ENCODE results near the gene MLLT3. TPM values are rescaled to one million over a fixed set of nuclear protein-coding genes. Genes with fewer than 3 reads are reported as not detected.

Gene MLLT3
- total RNA-seq, 1 donor: 84.6 TPM

GRCh38 chr9:20630241-20630943 is 8.1 kb upstream of the MLLT3 start:
- no peak for DNase-seq (ENCODE audit: low read depth in 2 of 3, low spot score in 2 of 3)

GRCh38 chr9:20625003-20625349 is 2.7 kb upstream of the MLLT3 start:
- DNase-seq (ENCODE audit: low read depth in 2 of 3, low spot score in 2 of 3): no peak

- DNase-seq (ENCODE audit: low read depth in 2 of 3, low spot score in 2 of 3): peak in 2 of 3 donors; percentile 76 to 78
Measured at GRCh38 chr9:20624201-20625002, 2.1 kb upstream of the MLLT3 start.

- no peak for DNase-seq (ENCODE audit: low read depth in 2 of 3, low spot score in 2 of 3)
Measured at GRCh38 chr9:20623748-20624124, 1.4 kb upstream of the MLLT3 start.

DNA sequence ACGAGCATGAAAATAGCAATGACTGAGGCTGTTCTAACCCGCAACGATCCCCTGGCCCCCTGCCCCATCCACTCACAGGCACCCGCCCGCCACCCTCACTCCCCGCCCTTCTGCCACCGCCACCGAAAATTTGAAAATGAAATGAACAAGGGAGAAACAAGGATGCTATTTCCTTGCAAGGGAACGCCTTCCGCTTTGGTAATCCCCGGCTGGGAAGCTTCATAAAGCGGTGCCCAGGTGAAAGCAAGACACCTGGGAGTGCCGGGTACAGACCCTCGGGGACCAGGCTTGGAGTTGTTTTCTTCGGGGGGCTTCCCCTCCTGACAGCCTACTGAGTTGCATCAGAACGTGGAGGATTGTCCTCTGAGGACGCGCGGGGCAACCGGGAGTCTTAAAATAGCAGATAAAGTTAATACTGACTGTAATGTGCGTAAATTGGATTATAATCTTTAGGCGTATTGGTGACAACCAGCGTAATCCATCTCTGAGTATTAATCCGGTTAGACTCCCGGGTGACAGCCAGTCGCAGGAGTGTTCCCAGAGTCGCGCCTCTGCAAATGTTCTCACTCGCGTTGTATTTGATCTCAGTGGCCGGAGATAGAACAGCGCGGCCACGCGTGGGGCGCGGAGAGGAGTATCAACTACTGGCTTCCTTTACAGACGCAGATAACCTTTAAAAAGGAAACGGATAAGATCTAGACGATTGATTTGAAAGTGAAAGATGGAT is 885 bp upstream of the MLLT3 start:
- DNase-seq (ENCODE audit: low read depth in 2 of 3, low spot score in 2 of 3): peak in 2 of 3 donors; percentile 18 to 45

- DNase-seq (ENCODE audit: low read depth in 2 of 3, low spot score in 2 of 3): peak; percentile 61 to 84 (median 79)
Measured at GRCh38 chr9:20621471-20622329, 599 bp downstream of the MLLT3 start.

DNA sequence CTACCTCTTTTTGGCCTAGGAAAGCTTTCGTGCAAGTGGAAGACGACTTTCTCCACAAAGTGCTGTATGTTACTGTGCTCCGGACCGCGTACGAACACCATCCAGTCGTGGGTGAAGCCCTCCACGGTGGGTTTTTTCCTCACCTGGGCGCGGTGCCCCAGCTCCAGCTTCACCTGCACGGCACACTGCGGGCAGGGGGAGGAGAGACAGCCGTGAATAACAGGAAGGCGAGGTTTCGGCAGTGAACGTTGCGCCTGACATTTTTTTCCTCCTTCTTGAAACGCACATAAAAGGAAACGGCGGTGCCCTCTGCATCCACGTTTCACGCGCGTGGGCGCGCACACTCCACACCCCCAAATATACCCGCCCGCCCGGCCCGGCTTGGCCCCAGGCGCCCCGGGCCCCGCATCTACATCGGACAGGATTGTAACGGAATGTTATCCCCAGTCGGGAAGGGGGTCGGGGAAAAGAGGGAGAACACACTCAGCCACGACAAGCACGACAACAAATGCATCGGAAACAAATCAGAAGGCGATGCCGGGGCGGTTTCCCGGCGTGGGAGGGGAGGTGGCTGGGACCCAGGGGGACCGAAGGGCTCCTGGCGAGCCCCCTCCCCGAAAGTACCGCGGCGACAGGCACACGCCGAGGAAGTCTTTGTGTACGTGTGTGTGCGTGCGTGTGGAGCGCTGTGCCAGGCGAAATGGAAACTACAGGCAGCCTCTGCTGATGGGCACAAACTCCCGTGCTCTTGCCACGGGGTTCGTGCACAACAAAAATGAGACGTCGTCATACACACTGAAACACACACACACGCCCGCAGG is 1.4 kb downstream of the MLLT3 start:
- peak in 2 of 3 donors; percentile 42 to 48 for DNase-seq (ENCODE audit: low read depth in 2 of 3, low spot score in 2 of 3)

DNA sequence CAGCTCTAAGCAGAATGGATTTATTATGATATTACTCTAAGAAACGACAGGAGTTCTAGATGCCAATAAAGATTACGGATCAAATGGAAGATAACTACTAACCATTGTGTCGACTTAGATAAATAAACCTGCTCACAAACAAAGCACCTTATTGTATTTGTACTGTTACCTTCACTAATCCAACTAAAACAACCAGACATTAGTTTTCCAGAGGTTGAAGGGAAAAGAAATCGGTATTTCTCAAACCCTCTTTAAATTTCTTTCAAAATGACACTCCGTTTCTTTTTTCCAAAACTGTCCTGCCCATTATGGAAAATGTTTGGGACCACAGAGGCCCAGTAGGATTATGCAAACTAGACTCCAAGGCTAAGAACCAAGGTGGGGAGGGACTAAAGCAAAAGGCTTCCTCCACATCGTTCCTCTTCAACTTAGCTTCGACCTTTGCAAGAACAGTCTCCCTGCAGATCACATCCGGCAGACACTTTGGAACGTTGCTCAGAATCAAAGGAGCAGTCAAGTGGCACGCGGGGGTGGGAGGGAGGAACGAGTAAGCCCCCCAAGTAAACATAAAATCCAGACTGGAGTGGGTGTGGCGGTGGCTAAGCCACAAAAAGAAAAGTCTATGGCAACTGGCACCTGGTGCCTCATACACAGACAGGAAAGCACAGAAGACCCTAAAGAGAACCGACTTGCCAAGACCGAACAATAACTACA is 2.7 kb downstream of the MLLT3 start:
- DNase-seq (ENCODE audit: low read depth in 2 of 3, low spot score in 2 of 3): peak in 1 of 3 donors; percentile 14

GRCh38 chr9:20618361-20618802 is 3.9 kb downstream of the MLLT3 start:
- DNase-seq (ENCODE audit: low read depth in 2 of 3, low spot score in 2 of 3): no peak

DNA sequence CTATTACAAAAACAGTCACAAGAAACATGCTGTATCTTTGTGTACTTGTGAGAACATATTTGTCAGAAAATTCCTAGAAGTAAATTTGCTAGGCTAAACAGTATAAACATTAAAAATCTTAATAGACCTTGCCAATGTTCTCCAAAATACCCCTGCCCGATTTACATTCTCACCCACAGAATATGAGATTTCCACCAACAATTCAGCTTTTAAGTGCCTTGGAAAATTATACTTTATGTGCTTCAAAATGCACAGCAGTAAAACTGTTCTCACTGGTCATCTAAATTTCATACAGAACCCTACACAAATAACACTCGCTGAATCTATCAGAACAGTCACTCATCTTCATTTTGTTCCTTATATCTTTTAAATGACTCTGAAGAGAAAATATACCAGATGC is 5.5 kb downstream of the MLLT3 start:
- DNase-seq (ENCODE audit: low read depth in 2 of 3, low spot score in 2 of 3): no peak

DNA sequence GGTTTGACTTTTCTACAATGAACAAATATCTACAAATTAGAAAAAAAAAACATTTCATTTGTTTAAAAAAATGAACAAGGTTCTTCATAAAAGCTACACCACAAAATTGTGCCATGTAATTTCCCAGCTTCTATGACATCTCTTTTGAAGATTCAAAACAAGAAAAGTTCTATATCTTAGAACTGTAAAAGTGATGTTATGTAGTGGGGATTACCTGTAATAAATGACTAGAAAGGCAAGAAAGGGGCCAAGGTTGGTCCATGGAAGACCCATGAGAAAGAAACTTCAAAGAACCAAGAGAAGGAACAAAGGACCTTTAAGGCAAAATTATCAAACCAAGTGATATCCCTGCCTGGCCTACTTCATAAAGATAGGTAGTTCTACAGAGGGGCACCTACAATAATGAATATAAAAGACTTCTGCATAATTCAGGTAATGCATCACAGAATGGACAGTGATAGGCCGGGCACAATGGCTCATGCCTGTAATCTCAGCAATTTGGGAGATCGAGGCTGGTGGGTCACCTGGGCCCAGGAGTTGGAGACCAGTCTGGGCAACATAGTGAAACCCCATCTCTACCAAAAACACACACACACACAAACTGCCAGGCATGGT is 7.6 kb downstream of the MLLT3 start:
- DNase-seq (ENCODE audit: low read depth in 2 of 3, low spot score in 2 of 3): no peak

DNA sequence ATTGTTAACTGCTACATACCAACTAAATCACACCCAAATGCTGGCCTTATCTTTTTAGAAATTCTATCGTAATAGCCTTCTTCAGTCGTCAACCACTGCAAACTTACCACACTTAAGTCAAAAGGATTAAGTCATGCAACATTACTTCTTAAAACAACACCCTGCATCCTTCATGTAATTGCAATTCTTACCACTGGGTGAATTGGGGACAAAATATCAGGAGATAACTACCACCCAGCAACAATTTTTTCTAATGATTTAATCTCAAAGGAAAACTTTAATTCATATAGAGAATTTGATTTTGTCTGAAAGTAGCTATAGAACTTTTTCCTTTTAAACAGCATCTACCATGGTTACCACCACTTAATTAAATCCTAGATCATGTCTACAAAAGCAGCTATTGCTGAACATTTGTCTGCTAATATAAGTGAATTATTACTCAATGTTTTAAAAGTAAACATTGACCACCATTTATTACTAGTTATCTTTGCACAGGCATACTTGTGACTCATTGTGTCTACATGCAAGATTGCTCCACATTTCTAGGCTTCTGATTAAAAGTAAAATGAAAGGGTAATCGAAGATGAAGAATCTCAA is 10.5 kb downstream of the MLLT3 start:
- peak in 1 of 3 donors; percentile 40 for DNase-seq (ENCODE audit: low read depth in 2 of 3, low spot score in 2 of 3)

DNA sequence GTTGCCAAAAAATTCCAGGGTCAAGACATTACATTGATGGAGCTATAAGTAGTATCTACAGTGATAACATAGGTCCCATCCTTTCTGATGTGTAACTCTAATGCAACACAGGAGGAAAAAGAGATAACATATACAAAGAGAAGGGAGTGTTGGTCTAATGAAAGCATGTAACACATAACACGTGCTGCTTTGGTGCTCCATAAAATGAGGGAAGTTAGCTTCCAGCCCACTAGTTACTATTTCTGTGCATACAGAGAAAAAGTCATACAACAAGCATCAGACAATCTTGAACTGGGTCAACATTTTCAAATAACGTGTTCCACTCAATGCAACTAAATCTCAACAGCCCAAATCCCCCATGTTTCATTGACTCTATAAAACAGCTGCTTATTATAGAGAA is 11.7 kb downstream of the MLLT3 start:
- DNase-seq (ENCODE audit: low read depth in 2 of 3, low spot score in 2 of 3): no peak

DNA sequence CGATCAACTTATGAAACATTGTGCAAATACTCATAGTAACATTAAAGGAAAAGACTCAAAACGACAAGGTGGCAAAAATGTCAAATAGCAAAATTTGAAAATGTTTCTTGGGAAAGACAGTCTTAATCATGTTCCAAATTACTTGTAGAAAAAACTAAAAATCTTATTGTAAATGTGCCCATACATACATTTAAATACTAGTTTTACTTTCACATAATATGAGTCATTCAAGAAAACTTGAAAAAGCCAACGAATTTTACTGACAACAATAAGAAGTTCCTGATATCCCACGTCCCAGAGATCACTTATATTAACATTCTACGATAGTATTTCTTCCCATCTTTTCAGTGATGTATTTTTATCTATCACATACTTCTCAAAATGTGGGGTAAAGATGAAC is 13.7 kb downstream of the MLLT3 start:
- DNase-seq (ENCODE audit: low read depth in 2 of 3, low spot score in 2 of 3): no peak

DNA sequence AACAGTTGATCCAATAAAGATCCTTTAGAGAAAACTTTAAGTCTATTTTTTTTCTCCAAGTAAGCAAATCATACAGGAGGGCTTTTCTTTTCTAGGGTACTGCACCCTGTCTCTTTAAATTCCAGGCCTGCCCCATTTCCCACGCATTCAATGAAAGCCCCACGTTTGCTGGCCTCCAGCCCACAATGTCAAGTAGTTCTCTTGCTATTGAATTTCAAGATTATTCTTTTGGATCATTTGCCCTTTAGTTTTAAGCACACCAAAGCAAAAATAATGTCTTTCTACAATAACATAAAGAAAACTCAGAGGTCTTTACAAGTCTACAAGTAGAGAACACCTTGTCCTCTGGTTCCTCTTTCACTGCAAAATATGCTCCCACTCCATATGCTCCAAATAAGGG is 15.6 kb downstream of the MLLT3 start:
- no peak for DNase-seq (ENCODE audit: low read depth in 2 of 3, low spot score in 2 of 3)

DNA sequence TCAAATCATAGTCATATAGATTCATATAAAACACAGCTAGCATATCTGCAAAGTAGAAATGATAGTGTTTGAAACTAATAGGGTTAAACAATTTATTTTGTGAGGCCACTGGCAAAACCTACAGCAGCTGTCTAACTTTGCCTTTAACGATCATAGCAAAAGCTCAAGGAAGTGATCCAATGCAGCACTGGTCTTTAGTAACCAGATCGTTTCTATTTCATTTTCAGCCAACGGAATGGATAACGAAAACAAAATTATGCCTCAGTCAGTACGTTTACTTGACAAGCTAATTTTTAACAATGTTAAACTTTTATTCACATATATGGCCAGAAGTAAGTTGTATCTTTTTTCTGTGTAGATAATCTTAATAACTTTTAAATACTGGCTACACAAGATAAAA is 17.7 kb downstream of the MLLT3 start:
- peak in 1 of 3 donors; percentile 38 for DNase-seq (ENCODE audit: low read depth in 2 of 3, low spot score in 2 of 3)

- no peak for DNase-seq (ENCODE audit: low read depth in 2 of 3, low spot score in 2 of 3)
Measured at GRCh38 chr9:20603524-20604268, 18.6 kb downstream of the MLLT3 start.

DNA sequence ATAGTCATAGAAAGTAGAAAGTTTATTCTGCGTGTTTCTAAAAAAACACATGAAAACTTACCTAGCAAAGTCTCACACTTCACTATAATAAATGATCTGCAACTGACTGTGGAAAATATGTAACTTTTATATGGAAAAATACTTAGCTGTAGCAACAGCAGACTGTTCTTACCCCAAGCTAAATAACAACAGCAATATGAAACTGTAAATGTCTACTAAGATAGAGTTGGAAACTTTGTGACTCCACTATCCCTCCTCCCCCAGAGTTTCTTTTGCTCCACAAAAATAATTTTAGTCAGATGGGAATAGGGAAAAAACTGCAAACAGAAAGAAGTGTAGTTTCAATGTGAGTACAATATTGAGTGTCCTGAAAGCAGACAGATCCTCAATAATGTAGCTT is 21.0 kb downstream of the MLLT3 start:
- no peak for DNase-seq (ENCODE audit: low read depth in 2 of 3, low spot score in 2 of 3)

Measured in hematopoietic multipotent progenitor cell (in vitro differentiated cells).